Activated naive CD8-positive, alpha-beta T cell (primary cell): ENCODE results near the gene TEPSIN.

ENCODE experiments used
- H3K27ac Mint-ChIP-seq: one replicate; pipeline ENCODE4 v1.8.0; 2021; ENCODE audit warnings: mixed read lengths
- H3K27me3 Mint-ChIP-seq: one replicate; pipeline ENCODE4 v1.8.0; 2021; ENCODE audit warnings: mixed read lengths
- H3K36me3 Mint-ChIP-seq: one replicate; pipeline ENCODE4 v1.8.0; 2021; ENCODE audit warnings: mixed read lengths
- H3K4me1 Mint-ChIP-seq: one replicate; pipeline ENCODE4 v1.8.0; 2021; ENCODE audit warnings: low read depth, mixed read lengths
- H3K4me3 Mint-ChIP-seq: one replicate; pipeline ENCODE4 v1.8.0; 2021; ENCODE audit warnings: mild to moderate bottlenecking, mixed read lengths
- H3K9me3 Mint-ChIP-seq: one replicate; pipeline ENCODE4 v1.8.0; 2021; ENCODE audit warnings: low read depth, mixed read lengths

Gene TEPSIN

GRCh38 chr17:81197831-81198490, 40.9 kb downstream of the TEPSIN start:
- Mint-ChIP-seq H3K4me1 (no peaks in the 10 kb centered on the region), H3K27me3 (no peaks in the 10 kb centered on the region), H3K27ac (no peak overlapping the region), H3K9me3 (no peaks in the 10 kb centered on the region), H3K36me3 (no peaks in the 10 kb centered on the region), H3K4me3 (no peak overlapping the region)

- no peaks in the 10 kb centered on the region for H3K27me3 Mint-ChIP-seq
These were observed 41.5 kb downstream of the TEPSIN start for GRCh38 chr17:81197409-81197795.

GRCh38 chr17:81196505-81197408, 42.1 kb downstream of the TEPSIN start:
- H3K27ac Mint-ChIP-seq, result no peak overlapping the region
- H3K27me3 Mint-ChIP-seq, result no peaks in the 10 kb centered on the region
- H3K9me3 Mint-ChIP-seq, result no peaks in the 10 kb centered on the region
- no peak overlapping the region for H3K4me3 Mint-ChIP-seq
- H3K36me3 Mint-ChIP-seq, result no peaks in the 10 kb centered on the region
- H3K4me1 Mint-ChIP-seq, result no peaks in the 10 kb centered on the region

More at GRCh38 chr17:81197409-81197795, 41.5 kb downstream of the TEPSIN start:
- H3K4me3 Mint-ChIP-seq, result no peak overlapping the region
- no peaks in the 10 kb centered on the region for H3K4me1 Mint-ChIP-seq
- no peaks in the 10 kb centered on the region for H3K9me3 Mint-ChIP-seq
- no peak overlapping the region for H3K27ac Mint-ChIP-seq
- H3K36me3 Mint-ChIP-seq, result no peaks in the 10 kb centered on the region

- H3K36me3 Mint-ChIP-seq, result no peaks in the 10 kb centered on the region
- no peaks in the 10 kb centered on the region for H3K27me3 Mint-ChIP-seq
- no peaks in the 10 kb centered on the region for H3K4me1 Mint-ChIP-seq
- no peak overlapping the region for H3K4me3 Mint-ChIP-seq
- no peak overlapping the region for H3K27ac Mint-ChIP-seq
- H3K9me3 Mint-ChIP-seq, result no peaks in the 10 kb centered on the region
These were observed 42.8 kb downstream of the TEPSIN start for GRCh38 chr17:81195941-81196495.

GRCh38 chr17:81194941-81195901, 43.6 kb downstream of the TEPSIN start:
- Mint-ChIP-seq H3K9me3 (no peaks in the 10 kb centered on the region), H3K4me1 (no peaks in the 10 kb centered on the region), H3K27ac (no peak overlapping the region), H3K36me3 (no peaks in the 10 kb centered on the region), H3K27me3 (no peaks in the 10 kb centered on the region), H3K4me3 (no peak overlapping the region)

- no peak overlapping the region for H3K4me3 Mint-ChIP-seq
- H3K9me3 Mint-ChIP-seq, result no peaks in the 10 kb centered on the region
- no peaks in the 10 kb centered on the region for H3K4me1 Mint-ChIP-seq
- no peaks in the 10 kb centered on the region for H3K27me3 Mint-ChIP-seq
- H3K27ac Mint-ChIP-seq, result no peak overlapping the region
- H3K36me3 Mint-ChIP-seq, result no peaks in the 10 kb centered on the region
These were observed 44.6 kb downstream of the TEPSIN start for GRCh38 chr17:81194225-81194760.

GRCh38 chr17:81193470-81194224, 45.2 kb downstream of the TEPSIN start:
- Mint-ChIP-seq H3K4me3 (no peak overlapping the region), H3K27ac (no peak overlapping the region), H3K9me3 (no peaks in the 10 kb centered on the region), H3K4me1 (no peaks in the 10 kb centered on the region), H3K27me3 (no peaks in the 10 kb centered on the region), H3K36me3 (no peaks in the 10 kb centered on the region)

GRCh38 chr17:81193051-81193410, 45.8 kb downstream of the TEPSIN start:
- Mint-ChIP-seq H3K9me3 (no peaks in the 10 kb centered on the region), H3K4me3 (no peak overlapping the region), H3K27me3 (no peaks in the 10 kb centered on the region), H3K27ac (no peak overlapping the region), H3K36me3 (no peaks in the 10 kb centered on the region), H3K4me1 (no peaks in the 10 kb centered on the region)

GRCh38 chr17:81192386-81193050, 46.3 kb downstream of the TEPSIN start:
- Mint-ChIP-seq H3K4me1 (no peaks in the 10 kb centered on the region), H3K4me3 (no peak overlapping the region), H3K27me3 (no peaks in the 10 kb centered on the region), H3K9me3 (no peaks in the 10 kb centered on the region), H3K27ac (no peak overlapping the region), H3K36me3 (no peaks in the 10 kb centered on the region)

GRCh38 chr17:81191646-81192045, 47.2 kb downstream of the TEPSIN start:
- no peaks in the 10 kb centered on the region for H3K9me3 Mint-ChIP-seq
- H3K4me1 Mint-ChIP-seq, result no peaks in the 10 kb centered on the region
- H3K36me3 Mint-ChIP-seq, result no peaks in the 10 kb centered on the region
- H3K27me3 Mint-ChIP-seq, result no peaks in the 10 kb centered on the region
- no peak overlapping the region for H3K27ac Mint-ChIP-seq
- no peak overlapping the region for H3K4me3 Mint-ChIP-seq

- no peak overlapping the region for H3K27ac Mint-ChIP-seq
- no peak overlapping the region for H3K4me3 Mint-ChIP-seq
- H3K27me3 Mint-ChIP-seq, result no peaks in the 10 kb centered on the region
- H3K9me3 Mint-ChIP-seq, result no peaks in the 10 kb centered on the region
- H3K36me3 Mint-ChIP-seq, result no peaks in the 10 kb centered on the region
- H3K4me1 Mint-ChIP-seq, result no peaks in the 10 kb centered on the region
These were observed 47.7 kb downstream of the TEPSIN start for GRCh38 chr17:81191116-81191515.

GRCh38 chr17:81190591-81190990, 48.3 kb downstream of the TEPSIN start:
- Mint-ChIP-seq H3K9me3 (no peaks in the 10 kb centered on the region), H3K4me1 (no peaks in the 10 kb centered on the region), H3K4me3 (no peak overlapping the region), H3K36me3 (no peaks in the 10 kb centered on the region), H3K27ac (no peak overlapping the region), H3K27me3 (no peaks in the 10 kb centered on the region)

- H3K36me3 Mint-ChIP-seq, result no peaks in the 10 kb centered on the region
- no peaks in the 10 kb centered on the region for H3K9me3 Mint-ChIP-seq
- no peaks in the 10 kb centered on the region for H3K27me3 Mint-ChIP-seq
- no peaks in the 10 kb centered on the region for H3K4me1 Mint-ChIP-seq
- H3K27ac Mint-ChIP-seq, result no peak overlapping the region
- no peak overlapping the region for H3K4me3 Mint-ChIP-seq
These were observed 49.0 kb downstream of the TEPSIN start for GRCh38 chr17:81189670-81190530.
